ENCODE measurements around the gene NUDT3. TPM values are rescaled to one million over a fixed set of nuclear protein-coding genes. Genes with fewer than 3 reads are reported as not detected.
"Not testable (repeated sequence)": the region's sequence is repeated elsewhere in the genome, so short reads cannot be mapped to it uniquely, and the experiment has no call there.

Gene NUDT3
- total RNA-seq, 2 experiments from 2014 or later: 8.6 to 13.4 TPM

DNA sequence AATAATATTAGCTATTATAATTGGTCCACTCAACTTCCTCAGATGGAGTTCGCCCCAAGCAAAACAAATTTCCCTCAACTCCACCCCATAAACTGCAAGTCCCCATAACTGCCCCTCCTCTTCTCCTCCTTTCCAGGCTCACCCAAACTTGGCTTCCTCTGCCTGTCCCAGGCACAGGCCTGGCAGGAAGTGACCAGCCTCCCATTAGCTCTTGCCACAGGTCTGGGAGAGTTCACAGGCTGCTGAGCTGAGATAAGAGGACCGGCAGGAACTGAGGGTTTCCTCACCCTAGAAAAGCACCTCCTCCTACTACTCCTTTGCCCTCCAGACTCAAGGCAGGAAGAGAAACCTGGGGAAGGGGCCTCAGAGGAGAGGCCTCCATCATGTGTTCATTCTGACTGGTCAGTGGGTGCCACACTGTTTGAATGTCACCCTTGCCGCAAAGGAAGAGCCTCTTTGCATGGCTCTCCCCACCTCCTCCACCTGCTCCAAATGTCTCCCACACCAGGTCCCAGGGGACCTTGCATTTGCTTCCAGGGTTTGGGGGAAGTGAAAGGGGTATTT, 119.1 kb downstream of the NUDT3 start:
- CTCF ChIA-PET: no interaction called here
- Mint-ChIP-seq H3K4me3 (no peak overlapping the region), H3K36me3 (no peaks in the 10 kb centered on the region), H3K9me3 (ENCODE audit: low read depth) (no peaks in the 10 kb centered on the region), H3K27ac (no peak overlapping the region), H3K4me1 (peaks cover 14% of the 10 kb centered on the region), H3K27me3 (no peaks in the 10 kb centered on the region)
- DNase-seq: no peak
- ATAC-seq: no peak

DNA sequence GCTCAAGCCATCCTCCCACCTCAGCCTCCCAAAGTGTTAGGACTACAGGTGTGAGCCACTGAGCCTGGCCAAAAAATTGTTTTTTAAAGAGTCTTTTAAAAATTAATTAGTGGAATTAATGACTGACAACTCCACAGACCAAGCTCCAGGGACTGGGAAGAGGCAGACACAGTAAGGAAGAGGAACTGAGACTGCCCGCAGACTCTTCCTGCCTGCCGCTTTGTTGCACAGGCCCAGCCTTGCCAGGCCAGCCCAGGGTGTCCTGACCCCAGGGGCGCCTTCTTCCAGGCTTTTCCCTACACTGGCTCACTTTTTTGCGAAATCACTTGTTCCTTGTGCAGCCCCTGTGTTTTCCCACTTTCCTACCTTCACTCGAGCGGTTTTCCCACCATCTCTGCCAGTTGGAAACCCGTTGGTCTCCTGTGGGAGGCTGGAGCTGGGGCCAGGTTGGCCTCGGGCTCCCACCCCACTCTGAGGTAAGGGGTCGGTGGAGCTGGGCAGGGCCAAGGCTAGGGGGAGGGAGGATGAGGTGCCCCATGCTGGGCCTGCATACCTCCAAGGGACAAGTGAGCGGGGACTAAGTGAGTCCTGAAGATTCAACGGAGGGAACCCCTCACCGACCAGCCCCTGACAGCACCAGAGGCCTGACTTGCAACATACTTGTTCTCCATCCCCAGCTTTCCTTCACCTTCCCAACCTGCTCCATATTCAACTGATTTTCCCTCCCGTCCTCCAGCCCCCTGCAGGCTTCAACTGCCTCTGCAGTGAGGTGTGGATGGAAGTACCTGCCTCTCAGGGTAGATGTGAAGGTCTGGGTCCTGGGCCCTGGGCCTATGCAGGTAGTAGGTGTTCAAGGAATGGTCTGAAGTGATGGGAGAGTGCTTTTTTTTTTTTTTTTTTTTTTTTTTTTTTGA, 120.2 kb downstream of the NUDT3 start:
- CTCF ChIA-PET: no interaction called here
- no peaks in the 10 kb centered on the region for H3K9me3 Mint-ChIP-seq (ENCODE audit: low read depth)
- no peaks in the 10 kb centered on the region for H3K36me3 Mint-ChIP-seq
- ATAC-seq (no peak), DNase-seq (no peak)
- H3K27me3 Mint-ChIP-seq: no peaks in the 10 kb centered on the region
- no peak overlapping the region for H3K27ac Mint-ChIP-seq
- H3K4me3 Mint-ChIP-seq: no peak overlapping the region
- peaks cover 14% of the 10 kb centered on the region for H3K4me1 Mint-ChIP-seq

DNA sequence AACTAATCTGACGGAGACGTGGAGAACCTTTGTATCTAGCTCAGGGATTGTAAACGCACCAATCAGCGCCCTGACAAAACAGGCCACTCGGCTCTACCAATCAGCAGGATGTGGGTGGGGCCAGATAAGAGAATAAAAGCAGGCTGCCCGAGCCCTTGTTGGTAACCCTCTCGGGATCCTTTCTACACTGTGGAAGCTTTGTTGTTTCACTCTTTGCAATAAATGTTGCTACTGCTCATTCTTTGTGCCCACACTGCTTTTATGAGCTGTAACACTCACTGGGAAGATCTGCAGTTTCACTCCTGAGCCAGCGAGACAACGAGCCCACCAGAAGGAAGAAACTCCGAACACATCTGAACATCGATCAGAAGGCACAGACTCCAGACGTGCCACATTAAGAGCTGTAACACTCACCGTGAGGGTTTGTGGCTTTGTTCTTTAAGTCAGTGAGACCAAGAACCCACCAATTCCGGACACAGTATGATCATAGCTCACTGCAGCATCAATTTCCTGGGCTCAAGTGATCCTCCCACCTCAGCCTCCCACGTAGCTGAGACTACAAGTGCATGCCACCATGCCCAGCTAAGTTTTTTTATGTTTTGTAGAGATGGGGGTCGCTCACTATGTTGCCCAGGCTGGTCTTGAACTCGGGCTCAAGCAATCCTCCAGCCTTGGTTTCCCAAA, 122.7 kb downstream of the NUDT3 start:
- ATAC-seq (peak; percentile 84), DNase-seq (peak; percentile 72)
- peaks cover 14% of the 10 kb centered on the region for H3K4me1 Mint-ChIP-seq
- H3K9me3 Mint-ChIP-seq (ENCODE audit: low read depth); H3K27me3 Mint-ChIP-seq; H3K36me3 Mint-ChIP-seq: not testable (repeated sequence)
- peak overlapping the region; percentile 53 for H3K4me3 Mint-ChIP-seq
- peak overlapping the region; percentile 83 for H3K27ac Mint-ChIP-seq
- CTCF ChIA-PET: interaction anchor here (0.7 to 1.2 kb wide), 2 partner anchors 21 to 1148 kb away, joined by 3 to 5 read pairs; partner anchors contain the start of gene SMIM29

DNA sequence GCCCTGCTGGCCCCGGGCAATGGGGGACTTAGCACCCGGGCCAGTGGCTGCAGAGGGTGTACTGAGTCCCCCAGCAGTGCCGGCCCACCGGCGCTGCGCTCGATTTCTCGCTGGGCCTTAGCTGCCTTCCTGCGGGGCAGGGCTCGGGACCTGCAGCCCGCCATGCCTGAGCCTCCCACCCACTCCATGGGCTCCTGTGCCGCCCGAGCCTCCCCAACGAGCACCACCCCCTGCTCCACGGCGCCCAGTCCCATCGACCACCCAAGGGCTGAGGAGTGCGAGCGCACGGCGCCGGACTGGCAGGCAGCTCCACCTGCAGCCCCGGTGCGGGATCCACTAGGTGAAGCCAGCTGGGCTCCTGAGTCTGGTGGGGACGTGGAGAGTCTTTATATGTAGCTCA, 123.3 kb downstream of the NUDT3 start:
- H3K4me3 Mint-ChIP-seq; H3K9me3 Mint-ChIP-seq (ENCODE audit: low read depth); H3K36me3 Mint-ChIP-seq; ATAC-seq; H3K27me3 Mint-ChIP-seq; CTCF ChIA-PET; DNase-seq: not testable (repeated sequence)
- H3K4me1 Mint-ChIP-seq: peaks cover 14% of the 10 kb centered on the region
- peak overlapping the region; percentile 83 for H3K27ac Mint-ChIP-seq

DNA sequence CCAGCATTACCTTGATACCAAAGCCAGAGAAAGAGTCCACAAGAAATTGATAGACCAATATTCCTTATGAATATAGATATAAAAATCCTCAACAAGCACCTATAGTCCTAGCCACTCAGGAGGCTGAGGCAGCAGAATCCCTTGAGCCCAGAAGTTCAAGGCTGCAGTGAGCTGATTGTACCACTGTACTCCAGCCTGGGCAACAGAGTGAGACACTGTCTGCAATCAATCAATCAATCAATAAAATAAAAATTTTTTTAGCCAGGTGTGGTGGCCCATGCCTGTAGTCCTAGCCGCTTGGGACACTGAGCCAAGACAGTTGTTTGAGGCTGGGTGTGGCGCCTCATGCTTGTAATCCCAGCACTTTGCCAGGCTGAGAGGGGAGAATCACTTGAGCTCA, 124.7 kb downstream of the NUDT3 start:
- H3K36me3 Mint-ChIP-seq: peaks cover 1% of the 10 kb centered on the region
- CTCF ChIA-PET: interaction anchor here (0.9 kb wide), 1 partner anchor 120 kb away, joined by 5 read pairs; no protein-coding TSS in a partner anchor
- DNase-seq (no peak), ATAC-seq (no peak)
- H3K4me1 Mint-ChIP-seq: peaks cover 12% of the 10 kb centered on the region
- no peak overlapping the region for H3K4me3 Mint-ChIP-seq
- H3K27me3 Mint-ChIP-seq: no peaks in the 10 kb centered on the region
- H3K27ac Mint-ChIP-seq: no peak overlapping the region
- peaks cover 2% of the 10 kb centered on the region for H3K9me3 Mint-ChIP-seq (ENCODE audit: low read depth)

DNA sequence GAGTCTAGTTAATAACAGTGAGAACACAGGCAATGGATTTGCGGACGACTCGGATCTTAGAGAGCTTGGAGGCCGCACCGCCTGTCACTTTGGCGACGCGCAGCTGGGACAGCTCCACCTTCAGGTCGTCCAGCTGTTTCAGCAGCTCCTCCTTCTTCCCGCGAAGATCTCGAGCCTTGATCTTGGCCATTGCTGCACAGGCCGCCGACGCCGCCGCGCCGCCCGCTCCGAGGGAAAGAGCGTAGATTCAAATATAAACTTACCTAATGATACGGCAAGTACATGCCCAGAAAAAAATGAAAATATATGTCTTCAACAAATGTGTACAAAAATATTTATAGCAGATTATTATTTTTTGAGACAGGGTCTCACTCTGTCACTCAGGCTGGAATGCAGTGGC, 129.0 kb downstream of the NUDT3 start:
- H3K4me3 Mint-ChIP-seq; H3K36me3 Mint-ChIP-seq; H3K9me3 Mint-ChIP-seq (ENCODE audit: low read depth); CTCF ChIA-PET; H3K4me1 Mint-ChIP-seq; H3K27me3 Mint-ChIP-seq; DNase-seq; ATAC-seq; H3K27ac Mint-ChIP-seq: not testable (repeated sequence)

DNA sequence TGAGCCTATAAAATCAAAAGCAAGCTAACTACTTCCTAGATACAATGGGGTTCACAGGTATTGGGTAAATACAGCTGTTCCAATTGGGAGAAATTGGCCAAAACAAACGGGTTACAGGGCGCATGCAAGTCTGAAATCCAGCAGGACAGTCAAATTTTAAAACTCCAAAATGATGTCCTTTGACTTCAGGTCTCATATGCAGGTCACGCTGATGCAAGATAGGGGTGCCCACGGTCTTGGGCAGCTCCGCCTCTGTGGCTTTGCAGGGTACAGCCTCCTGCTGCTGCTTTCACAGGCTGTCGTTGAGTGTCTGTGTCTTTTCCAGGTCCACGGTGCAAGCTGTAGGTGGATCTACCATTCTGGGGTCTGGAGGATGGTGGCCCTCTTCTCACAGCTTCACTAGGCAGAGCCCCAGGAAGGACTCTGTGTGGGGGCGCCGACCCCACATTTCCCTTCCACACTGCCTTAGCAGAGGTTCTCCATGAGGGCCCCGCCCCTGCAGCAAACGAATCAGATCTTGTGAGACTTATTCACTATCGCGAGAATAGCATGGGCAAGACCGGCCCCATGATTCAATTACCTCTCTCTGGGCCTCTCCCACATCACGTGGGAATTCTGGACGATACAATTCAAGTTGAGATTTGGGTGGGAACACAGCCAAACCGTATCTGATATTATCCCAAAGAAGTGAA, 131.7 kb downstream of the NUDT3 start:
- Mint-ChIP-seq H3K4me3 (no peak overlapping the region), H3K4me1 (no peaks in the 10 kb centered on the region), H3K27ac (no peak overlapping the region), H3K27me3 (no peaks in the 10 kb centered on the region), H3K9me3 (ENCODE audit: low read depth) (peaks cover 2% of the 10 kb centered on the region), H3K36me3 (peaks cover 1% of the 10 kb centered on the region)
- DNase-seq (no peak), ATAC-seq (no peak)
- CTCF ChIA-PET: interaction anchor here (2.0 kb wide), 1 partner anchor 11 kb away, joined by 5 read pairs; no protein-coding TSS in a partner anchor

DNA sequence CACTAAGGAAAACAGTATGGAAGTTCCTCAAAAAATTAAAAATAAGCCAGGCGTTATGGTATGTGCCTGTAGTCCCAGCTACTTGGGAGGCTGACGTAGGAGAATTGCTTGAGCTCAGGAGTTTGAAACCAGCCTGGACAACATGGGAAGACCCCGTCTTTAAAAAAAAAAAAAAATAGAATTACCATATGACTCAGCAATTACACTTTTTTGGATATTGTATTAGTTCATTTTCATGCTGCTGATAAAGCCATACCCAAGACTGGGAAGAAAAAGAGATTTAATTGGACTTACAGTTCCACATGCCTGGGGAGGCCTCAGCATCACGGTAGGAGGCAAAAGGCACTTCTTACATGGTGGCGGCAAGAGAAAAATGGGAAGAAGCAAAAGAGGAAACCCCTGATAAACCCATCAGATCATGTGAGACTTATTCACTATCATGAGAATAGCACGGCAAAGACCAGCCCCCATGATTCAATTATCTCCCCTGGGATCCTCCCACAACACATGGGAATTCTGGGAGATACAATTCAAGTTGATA, 132.9 kb downstream of the NUDT3 start:
- peaks cover 1% of the 10 kb centered on the region for H3K36me3 Mint-ChIP-seq
- H3K4me3 Mint-ChIP-seq: no peak overlapping the region
- no peaks in the 10 kb centered on the region for H3K27me3 Mint-ChIP-seq
- ATAC-seq (no peak), DNase-seq (no peak)
- H3K4me1 Mint-ChIP-seq: no peaks in the 10 kb centered on the region
- no peak overlapping the region for H3K27ac Mint-ChIP-seq
- CTCF ChIA-PET: no interaction called here
- peaks cover 2% of the 10 kb centered on the region for H3K9me3 Mint-ChIP-seq (ENCODE audit: low read depth)

DNA sequence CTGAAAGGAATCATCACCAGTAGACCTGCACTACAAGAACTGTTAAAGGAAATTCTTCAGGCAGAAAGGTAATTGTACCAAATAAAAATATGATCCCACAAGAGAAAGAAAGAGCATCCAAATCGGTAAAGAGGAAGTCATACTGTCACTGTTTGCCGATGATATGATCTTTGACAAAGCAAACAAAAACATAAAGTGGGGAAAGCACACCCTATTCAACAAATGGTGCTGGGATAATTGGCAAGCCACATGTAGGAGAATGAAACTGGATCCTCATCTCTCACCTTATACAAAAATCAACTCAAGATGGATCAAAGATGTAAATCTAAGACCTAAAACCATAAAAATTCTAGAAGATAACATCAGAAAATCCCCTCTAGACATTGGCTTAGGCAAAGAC, 140.1 kb downstream of the NUDT3 start:
- not testable (repeated sequence) for DNase-seq; H3K27me3 Mint-ChIP-seq; H3K9me3 Mint-ChIP-seq (ENCODE audit: low read depth); H3K27ac Mint-ChIP-seq; ATAC-seq; H3K36me3 Mint-ChIP-seq; H3K4me3 Mint-ChIP-seq
- CTCF ChIA-PET: interaction anchor here (1.0 kb wide), 1 partner anchor 163 kb away, joined by 3 read pairs; no protein-coding TSS in a partner anchor
- peaks cover 25% of the 10 kb centered on the region for H3K4me1 Mint-ChIP-seq

DNA sequence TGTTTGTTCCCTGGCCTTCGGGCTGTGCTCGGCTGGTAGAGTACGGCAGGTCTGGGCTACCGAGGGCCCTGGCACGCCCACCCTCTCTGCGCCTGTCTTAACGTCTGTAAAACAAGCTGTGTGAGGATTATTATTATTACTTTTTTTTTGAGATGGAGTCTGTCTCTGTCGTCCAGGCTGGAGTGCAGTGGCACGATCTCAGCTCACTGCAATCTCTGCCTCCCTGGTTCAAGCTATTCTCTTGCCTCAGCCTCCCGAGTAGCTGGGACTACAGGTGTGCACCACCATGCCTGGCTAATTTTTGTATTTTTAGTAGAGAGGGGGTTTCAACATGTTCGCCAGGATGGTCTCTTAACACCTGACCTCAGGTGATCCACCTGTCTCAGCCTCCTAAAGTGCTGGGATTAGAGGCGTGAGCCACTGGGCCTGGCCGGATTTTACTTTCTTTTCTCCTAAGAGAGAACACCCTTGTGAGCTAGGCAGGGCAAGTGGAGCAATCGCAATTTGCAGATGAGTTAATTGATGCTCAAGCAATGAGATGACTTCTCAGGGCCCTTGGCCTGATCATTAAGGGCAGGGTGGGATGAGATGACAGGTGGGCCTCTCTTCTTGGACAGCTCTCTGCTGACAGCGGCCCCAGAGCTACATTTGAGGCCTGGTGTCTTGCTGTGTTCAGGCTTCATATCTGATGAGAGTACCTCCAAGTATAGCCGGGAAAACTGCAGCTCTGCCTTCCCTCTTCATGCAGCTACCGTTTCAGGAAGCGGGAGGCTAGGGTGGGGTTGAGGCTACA, 142.8 kb downstream of the NUDT3 start:
- CTCF ChIA-PET: interaction anchor here (0.6 to 5.8 kb wide), 39 partner anchors 8 to 890 kb away, joined by 3 to 80 read pairs (median 4); partner anchors contain the start of genes HMGA1, NUDT3, RPS10 and TAF11
- no peaks in the 10 kb centered on the region for H3K9me3 Mint-ChIP-seq (ENCODE audit: low read depth)
- H3K4me1 Mint-ChIP-seq: peaks cover 43% of the 10 kb centered on the region
- H3K27me3 Mint-ChIP-seq: no peaks in the 10 kb centered on the region
- DNase-seq (no peak), ATAC-seq (peak; percentile 48)
- peak overlapping the region; percentile 93 for H3K4me3 Mint-ChIP-seq
- H3K36me3 Mint-ChIP-seq: peaks cover 7% of the 10 kb centered on the region
- peak overlapping the region; percentile 90 for H3K27ac Mint-ChIP-seq

DNA sequence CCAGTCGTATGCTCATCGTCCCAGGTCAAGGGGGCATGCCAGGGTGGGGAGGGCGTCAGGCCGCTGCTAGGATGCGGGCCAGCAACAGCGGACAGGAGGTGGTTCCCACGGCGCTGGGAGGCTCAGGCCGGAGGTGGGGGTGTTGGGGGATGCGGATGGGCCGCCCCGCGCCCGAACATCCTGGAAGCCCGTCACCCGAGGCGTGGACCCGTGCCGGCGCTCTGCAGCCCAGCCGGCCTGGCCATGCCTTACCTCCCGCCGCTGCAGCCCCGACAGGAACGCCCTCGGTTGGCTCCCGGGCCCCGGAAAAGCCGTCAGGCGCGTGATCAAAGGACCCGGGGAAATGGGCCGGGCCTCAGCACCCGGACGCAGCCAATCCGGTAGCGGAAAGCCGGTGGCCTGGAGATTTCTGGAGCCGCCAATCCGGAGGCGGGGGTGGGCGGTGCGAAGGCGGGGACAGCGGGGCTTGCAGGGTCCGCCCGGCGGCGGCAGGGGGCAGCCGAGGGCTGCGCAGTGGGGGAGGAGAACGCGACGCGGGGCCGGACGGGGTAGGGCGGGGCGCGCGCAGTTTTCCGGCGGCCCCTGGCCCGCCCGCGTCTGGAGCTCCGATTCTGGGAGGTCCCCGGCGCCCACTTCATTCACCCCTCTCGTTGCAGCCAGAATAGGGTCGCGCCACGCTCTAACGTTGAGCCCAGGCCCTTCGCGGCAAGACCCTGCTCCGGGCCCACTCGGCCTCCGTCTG, 143.6 kb downstream of the NUDT3 start, which contains the start of gene SMIM29:
TSS of gene SMIM29 (minus strand) at position 280 of the 742 bp plus-strand sequence. CDS start 1,215 bp downstream, outside the sequence.
- H3K4me1 Mint-ChIP-seq: peaks cover 49% of the 10 kb centered on the region
- CTCF ChIA-PET: interaction anchor here (0.6 to 5.8 kb wide), 42 partner anchors 9 to 639 kb away, joined by 3 to 80 read pairs (median 4); partner anchors contain the start of genes HMGA1, NUDT3, RPS10 and TAF11

More for the DNA sequence above, 143.6 kb downstream of the NUDT3 start, which contains the start of gene SMIM29:
- Mint-ChIP-seq H3K9me3 (ENCODE audit: low read depth) (no peaks in the 10 kb centered on the region), H3K36me3 (peaks cover 7% of the 10 kb centered on the region), H3K27ac (peak within 1 kb of the TSS; percentile 97), H3K27me3 (no peaks in the 10 kb centered on the region), H3K4me3 (peak within 1 kb of the TSS; percentile 93)
- DNase-seq (peak; percentile 98), ATAC-seq (peak; percentile 92)
